Neural crest cell (in vitro differentiated cells): Measurements from ENCODE around the gene ASGR1. TPM values are rescaled to one million over a fixed set of nuclear protein-coding genes. Genes with fewer than 3 reads are reported as not detected.

ENCODE experiments used
- DNase-seq: peaks from one replicate; pipeline ENCODE4 v3.0.0; 2021; ENCODE audit warnings: low read depth, mixed read lengths, low spot score
- H3K27ac Mint-ChIP-seq: one replicate; pipeline ENCODE4 v1.8.0; 2021; ENCODE audit warnings: mild to moderate bottlenecking, mixed read lengths; ENCODE audit not compliant: unreplicated experiment
- H3K27me3 Mint-ChIP-seq: 2 replicates; pipeline ENCODE4 v1.8.0; 2021; ENCODE audit warnings: low read depth, mild to moderate bottlenecking, mixed read lengths
- H3K36me3 Mint-ChIP-seq: 2 replicates; pipeline ENCODE4 v1.8.0; 2021; ENCODE audit warnings: low read depth, mild to moderate bottlenecking, mixed read lengths
- H3K4me1 Mint-ChIP-seq: 2 replicates; pipeline ENCODE4 v1.8.0; 2021; ENCODE audit warnings: mixed read lengths
- H3K4me3 Mint-ChIP-seq: one replicate; pipeline ENCODE4 v1.8.0; 2021; ENCODE audit warnings: mild to moderate bottlenecking, mixed read lengths
- H3K9me3 Mint-ChIP-seq: 2 replicates; pipeline ENCODE4 v1.8.0; 2021; ENCODE audit warnings: mixed read lengths
- total RNA-seq: library from RNA; stranded (reverse); gene quantifications from 2 replicates; pipeline ENCODE4 v1.2.1, GENCODE V29; 2021
- TF ChIP-seq, protein P1 (sequence below): fragments of 200-600 bp; sonication (generic); conservative IDR thresholded peaks from 2 replicates; pipeline ENCODE4 v1.5.0; 2021; ENCODE audit warnings: antibody characterized with exemption, mild to moderate bottlenecking

Gene ASGR1
- total RNA-seq, 1 donor from 2014 or later: 11.2 TPM

DNA sequence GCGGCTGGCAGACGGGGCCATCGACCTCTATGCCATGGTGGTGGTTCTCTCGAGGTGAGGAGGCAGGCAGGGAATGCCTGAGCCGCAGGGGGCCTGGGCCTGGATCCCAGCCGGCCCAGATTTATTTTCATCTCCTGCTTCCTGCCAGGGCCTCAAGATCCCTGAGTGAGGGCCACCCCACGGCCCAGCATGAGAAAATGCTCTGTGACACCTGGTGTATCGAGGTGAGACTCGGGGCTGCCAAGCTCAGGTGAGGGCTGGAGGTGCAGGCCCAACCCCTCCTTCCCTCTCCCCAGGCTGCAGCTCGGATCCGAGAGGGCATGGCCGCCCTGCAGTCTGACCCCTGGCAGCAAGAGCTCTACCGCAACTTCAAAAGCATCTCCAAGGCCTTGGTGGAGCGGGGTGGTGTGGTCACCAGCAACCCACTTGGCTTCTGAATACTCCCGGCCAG lies 45.5 kb upstream of the ASGR1 start:
- peak overlapping the region; percentile 61 for H3K4me3 Mint-ChIP-seq
- DNase-seq: no peak
- H3K36me3 Mint-ChIP-seq: peaks cover 17% of the 10 kb centered on the region
- H3K4me1 Mint-ChIP-seq: peaks cover 16% of the 10 kb centered on the region
- H3K27me3 Mint-ChIP-seq: peaks cover 17% of the 10 kb centered on the region
- H3K9me3 Mint-ChIP-seq: no peaks in the 10 kb centered on the region
- TF ChIP-seq, protein P1, sequence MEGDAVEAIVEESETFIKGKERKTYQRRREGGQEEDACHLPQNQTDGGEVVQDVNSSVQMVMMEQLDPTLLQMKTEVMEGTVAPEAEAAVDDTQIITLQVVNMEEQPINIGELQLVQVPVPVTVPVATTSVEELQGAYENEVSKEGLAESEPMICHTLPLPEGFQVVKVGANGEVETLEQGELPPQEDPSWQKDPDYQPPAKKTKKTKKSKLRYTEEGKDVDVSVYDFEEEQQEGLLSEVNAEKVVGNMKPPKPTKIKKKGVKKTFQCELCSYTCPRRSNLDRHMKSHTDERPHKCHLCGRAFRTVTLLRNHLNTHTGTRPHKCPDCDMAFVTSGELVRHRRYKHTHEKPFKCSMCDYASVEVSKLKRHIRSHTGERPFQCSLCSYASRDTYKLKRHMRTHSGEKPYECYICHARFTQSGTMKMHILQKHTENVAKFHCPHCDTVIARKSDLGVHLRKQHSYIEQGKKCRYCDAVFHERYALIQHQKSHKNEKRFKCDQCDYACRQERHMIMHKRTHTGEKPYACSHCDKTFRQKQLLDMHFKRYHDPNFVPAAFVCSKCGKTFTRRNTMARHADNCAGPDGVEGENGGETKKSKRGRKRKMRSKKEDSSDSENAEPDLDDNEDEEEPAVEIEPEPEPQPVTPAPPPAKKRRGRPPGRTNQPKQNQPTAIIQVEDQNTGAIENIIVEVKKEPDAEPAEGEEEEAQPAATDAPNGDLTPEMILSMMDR: no peak
- no peak overlapping the region for H3K27ac Mint-ChIP-seq

DNA sequence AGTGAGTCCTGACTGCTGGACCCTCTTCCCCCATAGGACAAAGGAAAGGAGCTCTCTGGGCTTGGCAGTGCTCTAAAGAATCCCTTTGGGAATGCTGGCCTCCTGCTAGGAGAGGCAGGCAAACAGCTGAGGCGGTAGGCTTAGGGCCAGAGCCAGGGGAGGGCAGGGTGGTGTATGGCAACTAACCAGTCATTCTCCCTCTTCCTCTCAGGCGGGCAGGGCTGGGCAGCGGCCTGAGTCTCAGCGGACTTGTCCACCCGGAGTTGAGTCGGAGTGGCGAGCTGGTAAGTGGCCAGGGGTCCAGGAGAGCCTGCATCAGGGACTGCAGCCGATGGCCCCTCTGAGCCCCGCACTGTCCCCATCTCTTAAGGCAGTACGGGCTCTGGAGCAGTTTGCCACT lies 44.9 kb upstream of the ASGR1 start:
- H3K36me3 Mint-ChIP-seq: peaks cover 15% of the 10 kb centered on the region
- no peak for DNase-seq
- H3K4me1 Mint-ChIP-seq: peaks cover 22% of the 10 kb centered on the region
- no peak overlapping the region for H3K27ac Mint-ChIP-seq
- peak overlapping the region; percentile 98 for H3K4me3 Mint-ChIP-seq
- H3K9me3 Mint-ChIP-seq: no peaks in the 10 kb centered on the region
- peaks cover 22% of the 10 kb centered on the region for H3K27me3 Mint-ChIP-seq
- TF ChIP-seq, protein P1: no peak

DNA sequence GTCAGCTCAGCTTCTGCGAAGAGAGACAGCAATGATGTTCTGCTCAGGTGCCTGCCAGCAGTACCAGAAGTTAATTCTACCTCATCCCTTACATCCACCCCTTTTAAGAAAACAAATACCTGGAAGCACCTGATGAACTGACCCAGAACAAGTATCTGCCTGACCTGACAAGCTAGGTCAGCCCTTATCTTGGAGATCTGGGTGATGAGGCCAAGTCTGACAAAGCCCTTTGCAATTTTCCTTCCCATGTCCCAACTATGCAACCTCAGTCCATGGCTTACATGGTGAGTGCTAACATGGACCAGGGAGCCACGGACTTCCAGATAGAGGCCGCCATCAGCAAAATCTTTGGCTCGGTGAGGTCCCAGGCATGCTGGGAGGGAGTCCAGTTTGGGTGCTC lies 44.2 kb upstream of the ASGR1 start:
- H3K36me3 Mint-ChIP-seq: peaks cover 14% of the 10 kb centered on the region

DNA sequence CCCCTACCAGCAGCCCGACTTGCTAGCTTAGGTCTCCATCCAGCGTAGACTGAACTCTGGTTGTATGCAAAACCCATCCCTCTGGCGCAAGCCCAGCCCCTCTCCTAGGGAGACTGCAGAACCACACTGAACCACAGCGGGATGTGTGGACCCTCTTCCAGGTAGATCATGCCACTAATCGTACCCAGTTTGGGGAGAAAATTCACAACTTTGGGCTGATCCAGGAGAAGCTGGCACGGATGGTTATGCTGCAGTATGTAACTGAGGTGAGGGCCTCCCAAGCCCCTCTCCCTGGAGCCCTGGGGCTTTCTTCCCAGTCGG lies 43.8 kb upstream of the ASGR1 start:
- DNase-seq: no peak
- H3K36me3 Mint-ChIP-seq: peaks cover 10% of the 10 kb centered on the region
- H3K27ac Mint-ChIP-seq: no peak overlapping the region
- peaks cover 27% of the 10 kb centered on the region for H3K27me3 Mint-ChIP-seq
- peaks cover 33% of the 10 kb centered on the region for H3K4me1 Mint-ChIP-seq
- TF ChIP-seq, protein P1: no peak
- H3K4me3 Mint-ChIP-seq: peak overlapping the region; percentile 98
- no peaks in the 10 kb centered on the region for H3K9me3 Mint-ChIP-seq

More for the DNA sequence above, 44.2 kb upstream of the ASGR1 start:
- DNase-seq: no peak
- peaks cover 27% of the 10 kb centered on the region for H3K27me3 Mint-ChIP-seq
- H3K4me1 Mint-ChIP-seq: peaks cover 29% of the 10 kb centered on the region
- TF ChIP-seq, protein P1: no peak
- no peak overlapping the region for H3K27ac Mint-ChIP-seq
- peak overlapping the region; percentile 98 for H3K4me3 Mint-ChIP-seq
- no peaks in the 10 kb centered on the region for H3K9me3 Mint-ChIP-seq

DNA sequence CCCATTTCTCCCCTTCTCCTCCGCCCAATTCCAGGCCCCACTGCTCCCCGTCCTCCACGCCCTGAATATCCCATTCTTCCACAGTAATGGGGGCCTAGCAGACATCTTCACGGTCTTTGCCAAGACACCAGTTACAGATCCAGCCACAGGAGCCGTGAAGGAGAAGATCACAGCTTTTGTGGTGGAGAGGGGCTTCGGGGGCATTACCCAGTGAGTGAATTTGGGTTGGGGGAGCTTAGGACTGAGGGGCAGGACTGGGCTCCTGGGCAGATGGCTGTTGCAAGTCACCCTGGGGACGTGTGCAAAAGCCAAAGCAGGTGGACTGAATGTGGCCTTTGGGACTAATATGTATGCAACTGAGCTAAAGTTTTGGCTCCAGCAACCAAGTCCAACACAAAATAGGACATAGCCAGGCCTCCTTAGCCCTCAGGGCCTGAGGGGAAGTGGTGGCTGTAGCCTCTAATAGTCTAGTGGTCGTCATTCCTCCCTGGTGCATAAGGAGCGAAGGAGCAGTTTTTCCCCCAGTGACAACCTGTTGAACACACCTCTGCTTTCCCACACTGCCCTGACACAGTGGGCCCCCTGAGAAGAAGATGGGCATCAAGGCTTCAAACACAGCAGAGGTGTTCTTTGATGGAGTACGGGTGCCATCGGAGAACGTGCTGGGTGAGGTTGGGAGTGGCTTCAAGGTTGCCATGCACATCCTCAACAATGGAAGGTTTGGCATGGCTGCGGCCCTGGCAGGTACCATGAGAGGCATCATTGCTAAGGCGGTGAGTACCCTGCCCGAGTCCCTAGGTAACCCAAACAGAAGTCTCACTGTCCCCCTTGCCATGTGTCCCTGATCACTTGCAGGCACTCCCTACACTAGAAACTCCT lies 43.2 kb upstream of the ASGR1 start:
- Mint-ChIP-seq H3K36me3 (peaks cover 9% of the 10 kb centered on the region), H3K27me3 (peaks cover 30% of the 10 kb centered on the region), H3K4me3 (peak overlapping the region; percentile 98), H3K4me1 (peaks cover 39% of the 10 kb centered on the region), H3K9me3 (no peaks in the 10 kb centered on the region), H3K27ac (peak overlapping the region; percentile 78)
- TF ChIP-seq, protein P1: no peak
- no peak for DNase-seq
